Activated naive CD4-positive, alpha-beta T cell treated with anti-CD3 and anti-CD28 coated beads for 36 hours (primary cell): ENCODE data around the gene TEDC1. TPM values are rescaled to one million over a fixed set of nuclear protein-coding genes. Genes with fewer than 3 reads are reported as not detected.
A peak's percentile ranks its signal among the peaks of the same experiment; 100 is the strongest.

Experiments
- CTCF ChIA-PET: fragments of 350-600 bp; sonication (Branson Sonifier 250); formaldehyde crosslinking; loops from one replicate; lab custom pipeline; 2021; ENCODE audit warnings: antibody characterized with exemption; lab: Charles Lee
- DNase-seq: peaks from one replicate; pipeline ENCODE4 v3.0.0-alpha.2; 2020
- H3K27ac Mint-ChIP-seq: one replicate; pipeline ENCODE4 v1.8.0; 2021; ENCODE audit warnings: mild to moderate bottlenecking, mixed read lengths
- H3K27me3 Mint-ChIP-seq: one replicate; pipeline ENCODE4 v1.8.0; 2021; ENCODE audit warnings: low read depth, mixed read lengths
- H3K36me3 Mint-ChIP-seq: one replicate; pipeline ENCODE4 v1.8.0; 2021; ENCODE audit warnings: low read depth, mixed read lengths
- H3K4me1 Mint-ChIP-seq: one replicate; pipeline ENCODE4 v1.8.0; 2021; ENCODE audit warnings: low read depth, mixed read lengths
- H3K4me3 Mint-ChIP-seq: one replicate; pipeline ENCODE4 v1.8.0; 2021; ENCODE audit warnings: mild to moderate bottlenecking, moderate library complexity, mixed read lengths
- H3K9me3 Mint-ChIP-seq: one replicate; pipeline ENCODE4 v1.8.0; 2021; ENCODE audit warnings: mixed read lengths
- intact Hi-C: fragments of 100-400 bp; cut with micrococcal nuclease; formaldehyde crosslinking; loops from one replicate; pipeline ENCODE4 v1.15.1; 2023
- total RNA-seq, 2 experiments: library from RNA; stranded (reverse); gene quantifications; one replicate each; pipeline ENCODE4 v1.2.3, GENCODE V29; 2021

The TEDC1 gene
- total RNA-seq, result 10 to 100 TPM; 27.8 to 28.6 TPM

GRCh38 chr14:105490572-105491365 is at the start of gene TEDC1:
TSS of gene TEDC1 (plus strand) at chr14:105491246. CDS start at chr14:105491376, 130 bp downstream.
- H3K4me1 Mint-ChIP-seq, result peaks cover 31% of the 10 kb centered on the region
- H3K27me3 Mint-ChIP-seq, result no peaks in the 10 kb centered on the region
- H3K27ac Mint-ChIP-seq, result peak within 1 kb of the TSS; percentile 85
- no peaks in the 10 kb centered on the region for H3K9me3 Mint-ChIP-seq
- H3K36me3 Mint-ChIP-seq, result peaks cover 4% of the 10 kb centered on the region
- CTCF ChIA-PET, result interaction anchor here (0.8 to 2.8 kb wide), 11 partner anchors 10 to 122 kb away, joined by 3 to 44 read pairs (median 6); no protein-coding TSS in a partner anchor
- intact Hi-C loops, result loop anchor here (1.0 to 10.0 kb wide), 15 partner anchors 9 to 738 kb away; partner anchors contain the start of genes BRF1, CDCA4, CLBA1 and GPR132
- peak within 1 kb of the TSS; percentile 83 for H3K4me3 Mint-ChIP-seq
- DNase-seq, result peak; percentile 100

DNA sequence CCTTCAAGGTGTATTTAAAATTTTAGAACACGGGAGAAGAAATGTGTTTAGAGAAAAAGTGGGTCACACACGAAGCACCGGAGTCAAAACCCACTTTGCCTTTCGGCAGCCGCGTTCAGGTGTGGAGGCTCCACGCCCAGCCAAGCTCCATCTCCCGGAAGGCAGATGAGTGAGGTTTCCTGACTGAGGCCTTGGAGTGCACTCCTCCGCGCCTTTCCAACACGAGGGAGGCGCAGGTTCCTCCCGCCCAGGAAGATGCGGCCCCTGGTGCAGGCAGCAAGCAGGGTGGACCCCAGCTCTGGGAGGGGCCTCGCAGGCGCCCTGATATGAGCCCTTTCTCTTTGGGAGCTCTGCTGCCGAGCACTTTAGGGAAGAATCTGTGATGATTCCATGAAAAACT is 48.9 kb upstream of the TEDC1 start:
- peaks cover 4% of the 10 kb centered on the region for H3K36me3 Mint-ChIP-seq
- H3K4me1 Mint-ChIP-seq, result no peaks in the 10 kb centered on the region
- H3K9me3 Mint-ChIP-seq, result no peaks in the 10 kb centered on the region
- no peak overlapping the region for H3K4me3 Mint-ChIP-seq
- DNase-seq, result no peak
- CTCF ChIA-PET, result no interaction called here
- H3K27ac Mint-ChIP-seq, result no peak overlapping the region
- H3K27me3 Mint-ChIP-seq, result no peaks in the 10 kb centered on the region
- intact Hi-C loops, result no loop called here

DNA sequence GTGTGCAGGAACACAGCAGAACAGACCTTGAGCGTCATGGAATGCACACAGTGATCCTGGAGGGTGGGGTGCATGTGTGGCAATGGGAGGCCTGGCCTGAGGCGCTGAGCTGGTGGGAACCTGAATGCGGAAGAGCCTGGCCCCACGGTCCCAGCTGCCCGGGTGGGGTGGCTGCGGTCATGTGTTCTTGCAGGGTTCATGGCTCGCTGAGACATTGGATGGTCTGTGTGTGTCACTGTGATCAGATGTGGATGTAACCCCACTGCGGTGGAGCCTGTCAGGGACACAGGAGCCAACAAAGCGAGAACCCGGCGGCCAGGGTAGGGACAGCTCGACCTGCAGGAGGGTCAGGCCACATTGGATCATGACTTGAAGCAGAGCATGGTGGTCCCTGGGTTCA is 48.2 kb upstream of the TEDC1 start:
- H3K9me3 Mint-ChIP-seq, result no peaks in the 10 kb centered on the region
- H3K27me3 Mint-ChIP-seq, result no peaks in the 10 kb centered on the region
- H3K4me1 Mint-ChIP-seq, result no peaks in the 10 kb centered on the region
- no peak overlapping the region for H3K27ac Mint-ChIP-seq
- DNase-seq, result no peak
- CTCF ChIA-PET, result no interaction called here
- peaks cover 4% of the 10 kb centered on the region for H3K36me3 Mint-ChIP-seq
- no peak overlapping the region for H3K4me3 Mint-ChIP-seq
- intact Hi-C loops, result no loop called here

DNA sequence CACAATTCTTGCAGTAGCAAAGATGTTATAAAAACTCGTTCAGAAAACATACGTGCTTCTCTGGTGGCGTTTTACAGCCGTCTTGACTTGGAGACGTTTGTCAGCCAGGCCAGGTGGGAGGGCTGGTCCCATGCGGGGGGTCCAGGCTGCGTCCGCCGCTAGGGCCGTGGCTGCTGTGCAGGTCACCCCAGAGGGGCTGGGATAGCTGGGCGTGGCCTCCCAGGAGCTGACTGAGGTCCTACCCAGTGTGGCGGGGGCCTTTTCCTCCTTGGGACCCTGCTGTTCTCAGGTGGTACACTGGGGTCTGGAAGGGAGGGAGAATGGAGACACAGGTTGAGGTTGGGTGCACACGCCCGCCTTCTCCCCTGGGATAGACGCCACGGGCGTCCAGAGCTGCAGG is 46.2 kb upstream of the TEDC1 start:
- no peak for DNase-seq
- Mint-ChIP-seq H3K27ac (no peak overlapping the region), H3K27me3 (no peaks in the 10 kb centered on the region), H3K9me3 (no peaks in the 10 kb centered on the region), H3K4me3 (no peak overlapping the region), H3K36me3 (peaks cover 4% of the 10 kb centered on the region), H3K4me1 (no peaks in the 10 kb centered on the region)
- CTCF ChIA-PET, result no interaction called here
- intact Hi-C loops, result no loop called here

DNA sequence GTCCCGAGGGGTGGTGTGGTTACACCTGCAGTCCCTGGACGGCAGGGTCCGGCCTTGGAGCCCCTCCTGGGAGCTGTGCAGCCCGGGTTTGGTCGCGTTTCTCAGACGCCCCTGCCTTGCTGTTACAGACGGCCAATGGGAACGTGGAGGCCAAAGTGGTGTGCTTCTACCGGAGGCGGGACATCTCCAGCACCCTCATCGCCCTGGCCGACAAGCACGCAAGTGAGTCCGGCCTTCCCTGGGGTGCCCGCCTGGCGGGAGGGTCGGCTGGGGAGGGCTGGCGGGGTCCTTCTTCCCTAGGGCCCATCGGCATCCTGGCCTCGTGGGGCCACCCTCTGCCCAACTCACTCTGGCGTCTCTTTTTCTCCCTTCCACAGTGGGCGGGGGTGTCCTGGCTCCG is 45.8 kb upstream of the TEDC1 start:
- no peaks in the 10 kb centered on the region for H3K9me3 Mint-ChIP-seq
- CTCF ChIA-PET, result no interaction called here
- H3K4me1 Mint-ChIP-seq, result no peaks in the 10 kb centered on the region
- H3K27ac Mint-ChIP-seq, result no peak overlapping the region
- no peak overlapping the region for H3K4me3 Mint-ChIP-seq
- intact Hi-C loops, result no loop called here
- peaks cover 4% of the 10 kb centered on the region for H3K36me3 Mint-ChIP-seq
- H3K27me3 Mint-ChIP-seq, result no peaks in the 10 kb centered on the region
- DNase-seq, result no peak

GRCh38 chr14:105445901-105446845 is 44.9 kb upstream of the TEDC1 start:
- Mint-ChIP-seq H3K4me1 (no peaks in the 10 kb centered on the region), H3K27me3 (no peaks in the 10 kb centered on the region), H3K9me3 (no peaks in the 10 kb centered on the region), H3K27ac (no peak overlapping the region), H3K36me3 (peaks cover 4% of the 10 kb centered on the region), H3K4me3 (no peak overlapping the region)
- intact Hi-C loops, result no loop called here
- CTCF ChIA-PET, result no interaction called here
- no peak for DNase-seq

GRCh38 chr14:105446971-105447370 is 44.1 kb upstream of the TEDC1 start:
- Mint-ChIP-seq H3K4me1 (no peaks in the 10 kb centered on the region), H3K27ac (no peak overlapping the region), H3K36me3 (peaks cover under 1% of the 10 kb centered on the region), H3K27me3 (no peaks in the 10 kb centered on the region), H3K9me3 (no peaks in the 10 kb centered on the region), H3K4me3 (no peak overlapping the region)
- intact Hi-C loops, result no loop called here
- CTCF ChIA-PET, result interaction anchor here (1.6 kb wide), 1 partner anchor 46 kb away, joined by 3 read pairs; no protein-coding TSS in a partner anchor
- DNase-seq, result no peak

DNA sequence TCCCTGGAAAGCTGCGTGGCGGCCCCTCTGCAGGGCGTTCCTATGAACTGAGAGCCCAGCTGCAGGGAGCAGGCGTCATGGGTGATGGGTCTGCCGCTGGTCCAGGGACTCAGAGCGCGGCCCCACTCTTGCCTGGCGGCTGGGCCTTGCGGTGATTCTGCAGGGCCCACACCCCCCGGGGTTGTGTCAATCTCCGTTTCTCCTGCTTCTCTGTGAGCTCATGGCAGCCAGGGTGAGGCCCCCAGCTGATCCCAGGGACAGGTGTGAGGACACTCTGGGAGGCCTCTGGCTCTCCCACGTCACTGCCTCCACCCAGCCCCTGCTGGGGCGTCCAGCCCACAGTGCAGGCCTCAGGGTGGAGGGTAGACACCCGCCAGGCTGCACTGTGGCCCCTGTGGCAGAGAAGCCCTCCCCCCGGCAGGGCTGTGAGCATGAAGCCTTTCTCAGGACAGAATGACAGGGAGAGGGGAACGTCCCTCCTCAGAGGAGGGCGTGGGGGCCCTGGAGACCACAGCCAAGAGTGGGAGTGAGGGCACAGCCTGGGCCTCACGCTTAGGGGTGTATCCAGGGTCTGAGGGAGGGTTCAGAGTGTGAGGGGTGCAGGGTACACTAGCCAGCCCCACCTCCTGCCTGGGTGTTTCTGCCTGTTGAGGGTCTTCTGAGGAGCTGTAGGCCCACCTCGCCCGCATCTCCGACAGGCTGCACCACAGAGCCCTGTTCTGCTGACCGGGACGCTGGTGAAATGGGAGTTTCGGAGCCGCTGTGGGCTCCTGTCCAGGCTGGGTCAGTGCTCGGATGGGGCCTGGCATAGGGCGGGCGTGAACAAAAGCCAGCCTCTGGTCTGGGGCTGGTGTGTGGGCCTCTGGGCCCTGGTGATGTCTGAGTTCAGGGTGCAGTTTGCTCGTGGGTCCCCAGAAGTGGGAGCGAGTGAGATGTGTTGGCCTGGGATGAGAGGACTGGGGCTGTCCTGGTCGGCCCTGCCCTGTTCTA is 43.1 kb upstream of the TEDC1 start:
- Mint-ChIP-seq H3K27me3 (no peaks in the 10 kb centered on the region), H3K4me1 (no peaks in the 10 kb centered on the region), H3K4me3 (no peak overlapping the region), H3K36me3 (peaks cover 8% of the 10 kb centered on the region), H3K27ac (no peak overlapping the region), H3K9me3 (no peaks in the 10 kb centered on the region)
- CTCF ChIA-PET, result interaction anchor here (1.6 kb wide), 1 partner anchor 45 kb away, joined by 3 read pairs; no protein-coding TSS in a partner anchor
- DNase-seq, result no peak
- intact Hi-C loops, result loop anchor here (1.0 to 2.0 kb wide), 2 partner anchors 43 to 80 kb away; partner anchors contain the start of gene TEDC1

DNA sequence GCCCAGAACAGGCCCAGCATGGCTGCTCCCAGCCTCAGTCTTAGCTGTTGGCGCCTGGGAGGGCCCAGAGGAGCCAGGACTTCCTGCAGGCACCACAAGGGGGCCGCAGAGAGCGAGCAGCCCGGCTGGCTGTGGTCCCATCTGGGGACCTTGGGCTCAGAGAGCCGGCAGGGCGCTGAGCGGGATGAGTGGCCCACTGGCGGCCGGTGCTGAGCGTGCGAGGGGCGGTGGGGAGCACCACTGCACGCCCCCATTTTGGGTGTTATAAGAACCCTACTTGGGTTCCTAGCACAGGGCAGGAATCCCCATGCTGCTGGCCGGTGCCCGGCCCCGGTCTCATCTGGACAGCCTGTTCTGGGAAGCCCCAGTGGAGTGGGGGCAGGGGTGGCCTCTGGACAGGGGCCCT is 42.3 kb upstream of the TEDC1 start:
- no peak overlapping the region for H3K4me3 Mint-ChIP-seq
- no peaks in the 10 kb centered on the region for H3K27me3 Mint-ChIP-seq
- DNase-seq, result peak; percentile 52
- intact Hi-C loops, result loop anchor here (1.0 to 2.0 kb wide), 2 partner anchors 42 to 80 kb away; partner anchors contain the start of gene TEDC1
- H3K27ac Mint-ChIP-seq, result no peak overlapping the region
- H3K9me3 Mint-ChIP-seq, result no peaks in the 10 kb centered on the region
- H3K36me3 Mint-ChIP-seq, result peaks cover 8% of the 10 kb centered on the region
- no peaks in the 10 kb centered on the region for H3K4me1 Mint-ChIP-seq
- CTCF ChIA-PET, result interaction anchor here (1.6 kb wide), 1 partner anchor 44 kb away, joined by 3 read pairs; no protein-coding TSS in a partner anchor

GRCh38 chr14:105449276-105450122 is 41.5 kb upstream of the TEDC1 start:
- Mint-ChIP-seq H3K27me3 (no peaks in the 10 kb centered on the region), H3K36me3 (peaks cover 11% of the 10 kb centered on the region), H3K9me3 (no peaks in the 10 kb centered on the region), H3K27ac (no peak overlapping the region), H3K4me3 (no peak overlapping the region), H3K4me1 (no peaks in the 10 kb centered on the region)
- DNase-seq, result no peak
- intact Hi-C loops, result loop anchor here (2.0 kb wide), 1 partner anchor 41 kb away; the partner anchor contains the start of gene TEDC1
- CTCF ChIA-PET, result no interaction called here

DNA sequence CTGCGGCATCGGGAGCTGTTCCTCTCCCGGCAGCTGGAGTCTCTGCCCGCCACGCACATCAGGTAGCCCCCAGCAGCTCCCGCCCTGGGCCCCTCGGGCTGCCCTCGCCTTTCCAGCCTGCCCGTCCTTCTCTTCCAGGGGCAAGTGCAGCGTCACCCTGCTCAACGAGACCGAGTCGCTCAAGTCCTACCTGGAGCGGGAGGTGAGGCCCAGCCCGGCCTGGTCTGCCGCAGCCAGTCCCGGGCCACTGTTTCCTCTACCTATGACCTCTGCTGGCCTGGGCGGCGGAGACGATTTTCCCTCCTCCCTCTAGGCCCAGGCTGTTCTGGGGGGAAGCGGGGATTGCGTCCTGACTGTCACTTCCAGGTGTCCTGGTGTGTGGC is 40.9 kb upstream of the TEDC1 start:
- no peaks in the 10 kb centered on the region for H3K4me1 Mint-ChIP-seq
- no peak overlapping the region for H3K4me3 Mint-ChIP-seq
- no peaks in the 10 kb centered on the region for H3K27me3 Mint-ChIP-seq
- no peaks in the 10 kb centered on the region for H3K9me3 Mint-ChIP-seq
- DNase-seq, result no peak
- no peak overlapping the region for H3K27ac Mint-ChIP-seq
- peaks cover 11% of the 10 kb centered on the region for H3K36me3 Mint-ChIP-seq
- intact Hi-C loops, result no loop called here
- CTCF ChIA-PET, result no interaction called here
